ENCODE data around the gene RAB14. TPM values are rescaled to one million over a fixed set of nuclear protein-coding genes. Genes with fewer than 3 reads are reported as not detected.

The RAB14 gene
- total and polyA plus RNA-seq, 2 experiments from 2014 or later, result 22.8 to 31.0 TPM

- Mint-ChIP-seq H3K27me3 (ENCODE audit: insufficient read depth, low read depth, poor library complexity) (no peaks in the 10 kb centered on the region), H3K9me3 (no peaks in the 10 kb centered on the region), H3K4me1 (peaks cover 12% of the 10 kb centered on the region), H3K4me3 (no peak overlapping the region), H3K36me3 (ENCODE audit: low read depth) (peaks cover 25% of the 10 kb centered on the region), H3K27ac (no peak overlapping the region)
- no peaks in the 10 kb centered on the region for H3F3A ChIP-seq (replicated peaks; ENCODE audit: low read depth)
- no peak overlapping the region for H3K27ac ChIP-seq (ENCODE audit: low read depth)
- TF ChIP-seq NANOG (IDR thresholded peaks at IDR 0.05; ENCODE audit: borderline replicate concordance) (no peak), POLR2AphosphoS5 (IDR thresholded peaks at IDR 0.05; ENCODE audit: low read depth) (no peak), EZH2phosphoT487 (IDR thresholded peaks at IDR 0.05; ENCODE audit: unreplicated experiment) (no peak), ZNF462 (CRISPR knock-in tag; IDR thresholded peaks at IDR 0.05) (no peak), ZNF331 (CRISPR knock-in tag; IDR thresholded peaks at IDR 0.05; ENCODE audit: low read depth) (no peak), EZH2 (IDR thresholded peaks at IDR 0.05; ENCODE audit: low read depth, unreplicated experiment) (no peak), CTCF (conservative IDR thresholded peaks at IDR 0.05; ENCODE audit: low read depth in 2 of 2) (no peak), CREB1 (CRISPR knock-in tag; IDR thresholded peaks at IDR 0.05; ENCODE audit: low read depth) (no peak), ZNF114 (CRISPR knock-in tag; IDR thresholded peaks at IDR 0.05) (no peak), STAT1 (IDR thresholded peaks at IDR 0.05; ENCODE audit: unreplicated experiment) (no peak), ETS1 (IDR thresholded peaks at IDR 0.05) (no peak), REST (IDR thresholded peaks at IDR 0.05; ENCODE audit: unreplicated experiment) (no peak), JUNB (IDR thresholded peaks at IDR 0.05; ENCODE audit: unreplicated experiment) (no peak)
- peaks cover 12% of the 10 kb centered on the region; the same call in 1 of the 2 replicates for H3K4me1 ChIP-seq (ENCODE audit: insufficient read depth)
- H3K27me3 ChIP-seq (ENCODE audit: insufficient read depth), result no peaks in the 10 kb centered on the region
- H2AFZ ChIP-seq, result no peak overlapping the region
- H3K4me3 ChIP-seq, result no peak overlapping the region
- peaks cover 6% of the 10 kb centered on the region; the same call in 1 of the 2 replicates for H3K36me3 ChIP-seq (ENCODE audit: insufficient read depth)
- DNase-seq (ENCODE audit: low spot score), result no peak
- no peak for ATAC-seq
- H3K9me2 ChIP-seq (ENCODE audit: insufficient read depth), result no peaks in the 10 kb centered on the region
- no peaks in the 10 kb centered on the region for H3K79me2 ChIP-seq (replicated peaks; ENCODE audit: insufficient read depth)
- no peaks in the 10 kb centered on the region for H4K20me1 ChIP-seq (replicated peaks; ENCODE audit: insufficient read depth)
- H3K4me2 ChIP-seq, result no peak overlapping the region
Measured at GRCh38 chr9:121143771-121144170, 57.9 kb downstream of the RAB14 start.
